Prostate gland (tissue), 2 donors: ENCODE results near the gene CREB3. TPM values are rescaled to one million over a fixed set of nuclear protein-coding genes. Genes with fewer than 3 reads are reported as not detected.

ENCODE experiments used
- DNase-seq: peaks from one replicate; pipeline ENCODE4 v3.0.0-alpha.2; 2019; ENCODE audit warnings: low spot score
- H3K27ac ChIP-seq, 2 donors: fragments of 200-600 bp; sonication (generic); 2 replicates each; pipeline ENCODE4 v1.5.1; 2017 to 2019
- H3K27me3 ChIP-seq: fragments of 200-600 bp; sonication (generic); replicated peaks from 2 replicates; pipeline ENCODE4 v1.5.1; 2019; ENCODE audit not compliant: insufficient read depth
- H3K36me3 ChIP-seq, 2 donors: fragments of 200-600 bp; sonication (generic); 1 replicate in 1 of 2; 2 replicates in 1 of 2; pipeline versions ENCODE4 v1.5.1 to v1.8.1; 2017 to 2019
- H3K4me1 ChIP-seq: fragments of 200-600 bp; sonication (generic); replicated peaks from 2 replicates; pipeline ENCODE4 v1.5.1; 2019
- H3K4me3 ChIP-seq, 2 donors: fragments of 200-600 bp; sonication (generic); 2 replicates each; pipeline ENCODE4 v1.5.1; 2017 to 2019
- H3K9me3 ChIP-seq: fragments of 200-600 bp; sonication (generic); 2 replicates; pipeline ENCODE4 v1.5.1; 2017
- POLR2A ChIP-seq: fragments of 450-650 bp; IDR thresholded peaks from one replicate; pipeline ENCODE4 v1.6.1; 2016; ENCODE audit warnings: antibody characterized with exemption, mild to moderate bottlenecking
- POLR2AphosphoS5 ChIP-seq: sonication (generic); formaldehyde crosslinking; IDR thresholded peaks from one replicate; pipeline ENCODE4 v1.6.1; 2017; ENCODE audit warnings: antibody characterized with exemption
- WGBS: methylation state at CpG from one replicate; pipeline ENCODE4 v1.1.5; 2018; 5-methylcytosine and 5-hydroxymethylcytosine counted together
- intact Hi-C: fragments of 100-400 bp; cut with DNase I; formaldehyde crosslinking; loops from one replicate; pipeline ENCODE4 v1.14.2; 2022
- total RNA-seq, 2 donors: library from RNA; depleted of rRNA; stranded (reverse); fragments of >200 nt; gene quantifications; one replicate each; pipeline ENCODE4 v1.1.0, GENCODE V29; 2016
- TF ChIP-seq, protein P1 (sequence below), 4 experiments: fragments of 200-600 bp in 2 of 4; fragments of 450-650 bp in 2 of 4; sonication (generic) in 2 of 4; IDR thresholded peaks; 1 replicate in 3 of 4; 2 replicates in 1 of 4; pipeline ENCODE4 v1.5.1; 2016 to 2019; ENCODE audit warnings: antibody characterized with exemption in 4 of 4, mild to moderate bottlenecking in 2 of 4, moderate library complexity in 2 of 4

Gene CREB3
- total RNA-seq, 2 donors from 2014 or later, result 60.9 to 120 TPM

DNA sequence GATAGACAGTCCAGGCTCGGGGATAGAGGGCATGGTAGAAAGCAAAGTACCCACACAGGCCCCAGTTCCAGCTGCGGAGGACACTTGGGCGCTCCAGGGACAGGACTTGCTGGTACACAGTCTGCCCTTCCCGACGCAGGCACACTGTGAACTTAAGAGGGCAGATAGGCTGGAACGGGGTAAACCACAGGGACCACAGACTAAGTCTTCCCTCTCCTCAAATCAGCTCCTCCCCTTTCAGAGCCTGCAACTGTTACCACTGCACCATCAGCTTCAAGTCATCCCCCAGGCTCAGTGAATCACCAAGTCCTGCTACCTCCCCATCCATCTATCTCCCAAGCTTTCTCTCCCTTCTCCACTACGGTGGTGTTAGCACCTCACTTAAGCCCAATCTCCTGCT lies 9.3 kb downstream of the CREB3 start:
- no peaks in the 10 kb centered on the region for H3K27me3 ChIP-seq
- peaks cover 13 to 37% of the 10 kb centered on the region in 2 donors for H3K36me3 ChIP-seq
- H3K27ac ChIP-seq, result no peak overlapping the region
- intact Hi-C loops, result no loop called here
- no peaks in the 10 kb centered on the region for H3K9me3 ChIP-seq
- no peak for DNase-seq
- no peak overlapping the region for H3K4me3 ChIP-seq
- WGBS, result 79% methylated on average over 7 of the region's 7 CpGs
- no peak for TF ChIP-seq POLR2AphosphoS5
- TF ChIP-seq POLR2A, result no peak
- TF ChIP-seq, protein P1, sequence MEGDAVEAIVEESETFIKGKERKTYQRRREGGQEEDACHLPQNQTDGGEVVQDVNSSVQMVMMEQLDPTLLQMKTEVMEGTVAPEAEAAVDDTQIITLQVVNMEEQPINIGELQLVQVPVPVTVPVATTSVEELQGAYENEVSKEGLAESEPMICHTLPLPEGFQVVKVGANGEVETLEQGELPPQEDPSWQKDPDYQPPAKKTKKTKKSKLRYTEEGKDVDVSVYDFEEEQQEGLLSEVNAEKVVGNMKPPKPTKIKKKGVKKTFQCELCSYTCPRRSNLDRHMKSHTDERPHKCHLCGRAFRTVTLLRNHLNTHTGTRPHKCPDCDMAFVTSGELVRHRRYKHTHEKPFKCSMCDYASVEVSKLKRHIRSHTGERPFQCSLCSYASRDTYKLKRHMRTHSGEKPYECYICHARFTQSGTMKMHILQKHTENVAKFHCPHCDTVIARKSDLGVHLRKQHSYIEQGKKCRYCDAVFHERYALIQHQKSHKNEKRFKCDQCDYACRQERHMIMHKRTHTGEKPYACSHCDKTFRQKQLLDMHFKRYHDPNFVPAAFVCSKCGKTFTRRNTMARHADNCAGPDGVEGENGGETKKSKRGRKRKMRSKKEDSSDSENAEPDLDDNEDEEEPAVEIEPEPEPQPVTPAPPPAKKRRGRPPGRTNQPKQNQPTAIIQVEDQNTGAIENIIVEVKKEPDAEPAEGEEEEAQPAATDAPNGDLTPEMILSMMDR (IDR thresholded peaks at IDR 0.05), result no peak
- peaks cover 8% of the 10 kb centered on the region for H3K4me1 ChIP-seq

DNA sequence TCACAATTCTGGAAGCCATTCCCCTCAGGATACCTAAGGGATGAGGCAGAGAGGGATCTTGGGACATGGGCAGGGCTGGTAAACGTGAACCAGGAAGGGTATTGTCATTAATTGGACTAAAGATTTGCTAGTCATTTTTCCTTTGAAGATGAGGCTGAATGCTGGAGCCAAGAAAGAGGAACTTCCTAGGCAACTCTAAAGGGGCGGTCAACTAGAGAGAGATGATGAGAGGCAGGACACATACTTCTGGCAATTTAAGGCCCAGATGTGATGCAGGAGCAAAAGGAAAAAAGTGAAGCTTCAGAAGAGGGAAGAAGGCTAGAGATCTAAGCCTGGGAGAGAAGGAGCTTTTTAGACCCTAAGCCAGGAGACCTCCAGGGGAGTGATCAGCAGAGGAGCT lies 11.0 kb downstream of the CREB3 start:
- H3K4me1 ChIP-seq, result peaks cover 16% of the 10 kb centered on the region
- H3K4me3 ChIP-seq, result no peak overlapping the region
- H3K27ac ChIP-seq, result no peak overlapping the region
- no peaks in the 10 kb centered on the region for H3K9me3 ChIP-seq
- H3K36me3 ChIP-seq, result peaks cover 4 to 30% of the 10 kb centered on the region in 2 donors
- intact Hi-C loops, result no loop called here
- DNase-seq, result no peak
- TF ChIP-seq, protein P1 (IDR thresholded peaks at IDR 0.05), result no peak
- TF ChIP-seq POLR2A (no peak), POLR2AphosphoS5 (no peak)
- 57% methylated on average over 2 of the region's 2 CpGs for WGBS
- H3K27me3 ChIP-seq, result no peaks in the 10 kb centered on the region

DNA sequence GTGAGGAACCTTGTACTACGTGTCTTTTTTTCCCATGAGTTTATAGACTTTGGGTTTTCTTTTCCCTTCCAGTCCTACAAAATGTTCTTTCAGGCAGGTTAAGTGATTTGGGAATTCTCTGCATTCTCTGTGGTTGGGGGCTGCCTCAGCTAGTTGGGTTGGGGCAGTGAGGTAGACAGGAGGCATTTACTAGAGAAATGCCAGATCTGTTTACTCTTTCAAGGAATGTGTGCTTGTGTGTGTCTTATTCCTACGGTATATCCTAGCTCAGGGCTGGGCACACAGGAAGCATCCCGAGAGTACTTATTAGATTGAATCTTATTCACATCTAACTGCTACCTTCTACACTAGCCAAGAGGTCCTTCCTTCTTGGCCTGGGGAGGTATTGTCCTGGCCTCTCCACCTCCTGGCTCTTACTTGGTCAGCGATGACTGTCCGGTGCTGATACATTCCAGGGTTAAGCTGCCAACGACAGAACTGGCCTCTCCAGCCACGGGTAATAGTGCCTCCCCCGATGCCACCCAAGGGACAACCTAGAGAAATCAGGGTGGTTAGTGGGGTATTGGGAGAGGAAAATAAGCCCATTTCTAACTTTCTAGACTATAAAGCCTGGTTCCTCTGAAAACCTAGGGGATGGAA lies 11.5 kb downstream of the CREB3 start:
- Histone ChIP-seq H3K4me1 (peaks cover 16% of the 10 kb centered on the region), H3K27me3 (no peaks in the 10 kb centered on the region), H3K36me3 (peaks cover 0 to 30% of the 10 kb centered on the region in 2 donors), H3K27ac (no peak overlapping the region), H3K9me3 (no peaks in the 10 kb centered on the region), H3K4me3 (no peak overlapping the region)
- TF ChIP-seq POLR2AphosphoS5 (no peak), POLR2A (no peak)
- TF ChIP-seq, protein P1 (IDR thresholded peaks at IDR 0.05), result no peak
- DNase-seq, result no peak
- 88% methylated on average over 8 of the region's 8 CpGs for WGBS
- intact Hi-C loops, result no loop called here

DNA sequence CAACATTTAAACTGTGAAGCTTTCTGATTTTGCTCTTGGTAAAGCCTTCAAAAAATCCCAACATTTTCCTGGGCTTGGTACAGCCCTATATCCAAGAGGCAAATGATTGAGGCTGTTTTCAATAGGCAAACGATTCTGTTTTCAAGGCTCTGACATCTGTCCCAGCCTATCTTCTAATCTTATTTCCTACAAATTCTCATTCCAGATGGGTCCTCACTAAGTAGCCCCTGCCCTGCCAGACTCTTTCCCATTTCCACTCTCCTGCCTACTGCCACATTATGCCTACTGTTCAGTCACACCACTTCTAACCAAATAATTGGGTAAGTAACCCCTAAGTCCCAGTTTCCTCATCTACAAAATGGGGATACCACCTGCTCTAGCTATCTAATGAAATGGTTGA lies 13.1 kb downstream of the CREB3 start:
- no peak overlapping the region for H3K4me3 ChIP-seq
- H3K27me3 ChIP-seq, result no peaks in the 10 kb centered on the region
- peaks cover 0 to 24% of the 10 kb centered on the region in 2 donors for H3K36me3 ChIP-seq
- TF ChIP-seq, protein P1 (IDR thresholded peaks at IDR 0.05), result no peak
- TF ChIP-seq POLR2AphosphoS5 (no peak), POLR2A (no peak)
- H3K27ac ChIP-seq, result no peak overlapping the region
- H3K9me3 ChIP-seq, result no peaks in the 10 kb centered on the region
- 63% methylated on average over 1 of the region's 1 CpG for WGBS
- peaks cover 21% of the 10 kb centered on the region for H3K4me1 ChIP-seq
- intact Hi-C loops, result no loop called here
- no peak for DNase-seq

DNA sequence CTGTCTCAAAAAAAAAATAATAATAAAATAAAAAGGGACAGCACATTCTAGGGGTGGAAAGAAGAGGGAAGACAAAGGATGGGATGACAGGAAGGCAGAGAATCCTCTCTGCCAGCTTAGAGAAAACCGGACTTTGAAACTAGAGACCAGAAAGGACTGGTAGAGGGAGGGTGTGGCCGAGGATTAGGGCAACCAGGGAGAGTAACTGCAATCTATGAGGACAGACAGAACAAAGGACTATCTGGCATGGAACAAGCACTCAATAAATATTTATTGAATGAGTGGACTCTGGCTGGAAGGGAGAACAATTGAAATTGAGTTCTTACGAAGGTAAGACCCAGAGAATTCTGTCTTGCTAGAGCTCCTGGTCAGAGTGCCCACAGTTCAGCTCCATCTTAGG lies 14.1 kb downstream of the CREB3 start:
- H3K36me3 ChIP-seq, result peaks cover 0 to 18% of the 10 kb centered on the region in 2 donors
- H3K27me3 ChIP-seq, result no peaks in the 10 kb centered on the region
- 24% methylated on average over 3 of the region's 3 CpGs for WGBS
- intact Hi-C loops, result no loop called here
- peak overlapping the region in 1 of 2 donors; percentile 2 for H3K27ac ChIP-seq
- no peak for DNase-seq
- no peaks in the 10 kb centered on the region for H3K9me3 ChIP-seq
- peaks cover 21% of the 10 kb centered on the region for H3K4me1 ChIP-seq
- TF ChIP-seq POLR2AphosphoS5, result peak; percentile 7
- TF ChIP-seq, protein P1 (IDR thresholded peaks at IDR 0.05), result no peak
- H3K4me3 ChIP-seq, result peak overlapping the region; percentile 11 to 72
